K562 (cell line): Measurements from ENCODE around the gene USP44. TPM values are rescaled to one million over a fixed set of nuclear protein-coding genes. Genes with fewer than 3 reads are reported as not detected.

Experiments
- ATAC-seq: fragments of 200-7000 bp; cut with Tn5 transposase; 3 replicates; pipeline ENCODE4 v1.9.1; 2020; ENCODE audit warnings: moderate library complexity
- BruUV-seq: library from RNA; stranded (reverse); fragments of 400-500 nt; replicated peaks from 2 replicates; lab custom pipeline; 2021; lab: Mats Ljungman, UMichigan
- CTCF ChIA-PET: fragments of 300-600 bp; formaldehyde crosslinking; extraction: SDS; loops from one replicate; lab custom pipeline; 2021; ENCODE audit warnings: low intra/inter-chr PET ratio; lab: Yijun Ruan, JAX
- POLR2A ChIA-PET: fragments of 300-600, 350-650 bp; sonication (Branson Sonifier 250); formaldehyde crosslinking; extraction: SDS; loops from one replicate; lab custom pipeline; 2021; ENCODE audit warnings: antibody characterized with exemption, inconsistent platforms; lab: Yijun Ruan, JAX
- DNase-seq, 4 experiments: peaks; one replicate each; pipeline versions ENCODE4 v3.0.0 to v3.0.0-alpha.2; 2011 to 2018; ENCODE audit warnings: low spot score in 3 of 4, mixed read lengths in 3 of 4; ENCODE audit errors: extremely low read depth in 1 of 4
- FAIRE-seq: peaks from 2 replicates; lab custom pipeline; 2011; peaks lifted over from hg19 to GRCh38; lab: Jason Lieb, UNC
- H2AFZ ChIP-seq: 2 replicates; pipeline ENCODE4 v1.6.0; 2011; ENCODE audit warnings: low read depth, low read length, control low read depth, inconsistent platforms
- H3K27ac ChIP-seq: fragments of 200-600 bp; 3 replicates; pipeline ENCODE4 v1.8.0; 2011; ENCODE audit warnings: low read depth, mild to moderate bottlenecking, control low read depth, inconsistent platforms, low read length, moderate library complexity, mixed read lengths; ENCODE audit errors: extremely low read depth
- H3K27me3 ChIP-seq, 2 experiments: fragments of 300-600 bp in 1 of 2; 2 replicates in 1 of 2; 3 replicates in 1 of 2; pipeline versions ENCODE4 v1.6.0 to v1.8.0; 2011; ENCODE audit warnings: inconsistent platforms in 2 of 2, low read length in 2 of 2, mild to moderate bottlenecking in 1 of 2, mixed read lengths in 1 of 2, moderate library complexity in 1 of 2; ENCODE audit not compliant: control insufficient read depth in 2 of 2, insufficient read depth in 2 of 2
- H3K36me3 ChIP-seq: fragments of 300-600 bp; 3 replicates; pipeline ENCODE4 v1.8.0; 2011; ENCODE audit warnings: mild to moderate bottlenecking, low read length, inconsistent platforms; ENCODE audit not compliant: control insufficient read depth, insufficient read depth
- H3K4me1 ChIP-seq, 2 experiments: fragments of 200-600 bp in 1 of 2; replicated peaks in 1 of 2; 2 replicates in 1 of 2; 3 replicates in 1 of 2; pipeline versions ENCODE4 v1.5.1 to v1.8.0; 2011; ENCODE audit warnings: inconsistent platforms in 2 of 2, low read length in 2 of 2, mild to moderate bottlenecking in 1 of 2, mixed read lengths in 1 of 2, moderate library complexity in 1 of 2; ENCODE audit not compliant: control insufficient read depth in 2 of 2, insufficient read depth in 2 of 2
- H3K4me2 ChIP-seq: 2 replicates; pipeline ENCODE4 v1.6.1; 2011; ENCODE audit warnings: low read length, control low read depth, inconsistent platforms, mixed read lengths; ENCODE audit not compliant: insufficient read depth
- H3K4me3 ChIP-seq: fragments of 200-600 bp; sonication (generic), shearing (Covaris generic); 2 replicates; pipeline ENCODE4 v1.5.1; 2016; ENCODE audit warnings: control low read depth, inconsistent platforms
- H3K79me2 ChIP-seq: fragments of 200-600 bp; 3 replicates; pipeline ENCODE4 v1.8.0; 2011; ENCODE audit warnings: low read length, inconsistent platforms; ENCODE audit not compliant: control insufficient read depth, insufficient read depth
- H3K9ac ChIP-seq, 2 experiments: 2 replicates each; pipeline versions ENCODE4 v1.6.0 to v1.6.1; 2011; ENCODE audit warnings: low read depth in 2 of 2, low read length in 2 of 2, control low read depth in 1 of 2, inconsistent platforms in 1 of 2, mild to moderate bottlenecking in 1 of 2, mixed read lengths in 1 of 2; ENCODE audit not compliant: insufficient read depth in 1 of 2
- H3K9me1 ChIP-seq: one replicate; pipeline ENCODE4 v1.6.0; 2011; ENCODE audit warnings: inconsistent platforms, mild to moderate bottlenecking, low read length, moderate library complexity; ENCODE audit not compliant: control insufficient read depth, insufficient read depth
- H3K9me3 ChIP-seq: replicated peaks from 2 replicates; pipeline ENCODE4 v1.5.1; 2011; ENCODE audit warnings: low read depth, low read length, inconsistent platforms; ENCODE audit not compliant: control insufficient read depth, insufficient read depth
- H4K20me1 ChIP-seq: replicated peaks from 2 replicates; pipeline ENCODE4 v1.6.1; 2011; ENCODE audit warnings: low read length, inconsistent platforms, mixed read lengths; ENCODE audit not compliant: control insufficient read depth, insufficient read depth
- CHCHD3 ChIP-seq: fragments of 250-450 bp; sonication (Bioruptor Pico); IDR thresholded peaks from 2 replicates; pipeline ENCODE4 v2.1.2; 2022; ENCODE audit warnings: mild to moderate bottlenecking
- CUX1 ChIP-seq: fragments of 200-800 bp; sonication (Bioruptor generic); IDR thresholded peaks from 2 replicates; pipeline ENCODE4 v1.6.1; 2016; ENCODE audit warnings: missing genetic modification characterization, missing compliant biosample characterization
- IFI16 ChIP-seq: fragments of 250-450 bp; sonication (Bioruptor Pico); IDR thresholded peaks from 2 replicates; pipeline ENCODE4 v2.1.2; 2022; ENCODE audit warnings: mild to moderate bottlenecking, inconsistent platforms
- LCOR ChIP-seq: sonication (generic); formaldehyde crosslinking; IDR thresholded peaks from 2 replicates; pipeline ENCODE4 v1.8.0; 2022; ENCODE audit warnings: mild to moderate bottlenecking, missing genetic modification reagents
- PCBP2 ChIP-seq: fragments of 200-400 bp; formaldehyde crosslinking; IDR thresholded peaks from 2 replicates; pipeline ENCODE4 v1.6.1; 2018; ENCODE audit warnings: low read length, low read depth, mild to moderate bottlenecking, moderate library complexity; ENCODE audit not compliant: poor library complexity, severe bottlenecking
- RBFOX2 ChIP-seq: fragments of 200-400 bp; formaldehyde crosslinking; IDR thresholded peaks from 2 replicates; pipeline ENCODE4 v1.6.1; 2017; ENCODE audit warnings: low read depth, mild to moderate bottlenecking, low read length, moderate library complexity
- SMAD2 ChIP-seq: fragments of 150-350 bp; IDR thresholded peaks from 2 replicates; pipeline ENCODE4 v1.6.1; 2014; ENCODE audit warnings: low read depth, mild to moderate bottlenecking, low read length
- SMARCE1 ChIP-seq: fragments of 450-650 bp; IDR thresholded peaks from 2 replicates; pipeline ENCODE4 v1.7.1; 2016; ENCODE audit warnings: mild to moderate bottlenecking
- SOX6 ChIP-seq: fragments of 450-650 bp; IDR thresholded peaks from 2 replicates; pipeline ENCODE4 v1.6.1; 2014; ENCODE audit warnings: mild to moderate bottlenecking
- TBL1XR1 ChIP-seq, 2 experiments: IDR thresholded peaks; 2 replicates each; pipeline ENCODE4 v1.6.1; 2012; ENCODE audit warnings: improper control_type of control experiment in 2 of 2, low read length in 2 of 2, mild to moderate bottlenecking in 1 of 2
- ZBTB49 ChIP-seq: sonication (generic); formaldehyde crosslinking; IDR thresholded peaks from 2 replicates; pipeline ENCODE4 v1.8.0; 2022; ENCODE audit warnings: missing genetic modification reagents, mild to moderate bottlenecking, borderline replicate concordance
- ZC3H4 ChIP-seq: sonication (generic); formaldehyde crosslinking; IDR thresholded peaks from 2 replicates; pipeline ENCODE4 v1.9.0; 2021; ENCODE audit warnings: missing genetic modification reagents, borderline replicate concordance
- ZEB2 ChIP-seq: fragments of 450-650 bp; IDR thresholded peaks from 2 replicates; pipeline ENCODE4 v1.6.1; 2016
- ZNF133 ChIP-seq: fragments of 250-450 bp; sonication (Bioruptor Pico); IDR thresholded peaks from 2 replicates; pipeline ENCODE4 v1.4.0; 2020; ENCODE audit warnings: mild to moderate bottlenecking
- ZNF561 ChIP-seq: fragments of 450-650 bp; formaldehyde crosslinking; conservative IDR thresholded peaks from 2 replicates; pipeline ENCODE4 v1.4.0; 2020; ENCODE audit warnings: mild to moderate bottlenecking, moderate library complexity
- ZNF766 ChIP-seq: fragments of 200-800 bp; sonication (Bioruptor generic); conservative IDR thresholded peaks from 2 replicates; pipeline ENCODE4 v1.6.1; 2016; ENCODE audit warnings: missing genetic modification characterization, missing compliant biosample characterization
- WGBS: fragments of 100-300 bp; shearing (Covaris generic); methylation state at CpG from one replicate; pipeline ENCODE4 v1.1.6; 2016; ENCODE audit warnings: low coverage, mixed read lengths; ENCODE audit not compliant: insufficient coverage; ENCODE audit errors: missing lambda C conversion rate; 5-methylcytosine and 5-hydroxymethylcytosine counted together
- in situ Hi-C: fragments of 300-500 bp; cut with MboI; formaldehyde crosslinking; loops from 4 replicates; pipeline ENCODE4 v1.15.0; 2018; ENCODE audit warnings: inconsistent platforms, mixed read lengths
- intact Hi-C: fragments of 100-400 bp; cut with micrococcal nuclease; formaldehyde crosslinking; loops from 2 replicates; pipeline ENCODE4 v1.14.2; 2022
- polyA plus RNA-seq, 8 experiments: library from polyadenylated mRNA; depleted of rRNA in 4 of 8; stranded (reverse) in 5 of 8; unstranded in 3 of 8; fragments of >200 nt; fragmentation: Nextera tagmentation in 2 of 8; fragmentation: Illumina TruSeq in 1 of 8; extraction: Ambion mirVana in 2 of 8; extraction: Trizol in 1 of 8; gene quantifications; 2 replicates each; pipeline versions ENCODE4 v1.2.1 to v1.2.3, GENCODE V29; 2011 to 2014; ENCODE audit warnings: inconsistent platforms in 1 of 8, missing spikeins in 1 of 8
- total RNA-seq, 7 experiments: library from RNA; depleted of rRNA in 6 of 7; stranded (reverse); fragments of >200 nt in 6 of 7; fragmentation: Illumina TruSeq in 2 of 7; extraction: Trizol in 2 of 7; gene quantifications; 2 replicates each; pipeline versions ENCODE4 v1.2.1 to v1.2.3, GENCODE V29; 2011 to 2021; ENCODE audit warnings: low replicate concordance in 1 of 7
- TF ChIP-seq, protein P1 (sequence below): fragments of 250-450 bp; sonication (Bioruptor Pico); IDR thresholded peaks from 2 replicates; pipeline ENCODE4 v1.8.0; 2022; ENCODE audit warnings: moderate library complexity, mild to moderate bottlenecking, inconsistent platforms

The USP44 gene
- total and polyA plus RNA-seq, 9 of the 15 experiments (the other 6 are each of a cell fraction or from before 2014, with no cell fraction given): 2.1 to 5.7 (median 2.8) TPM

GRCh38 chr12:95470300-95470699, 81.0 kb downstream of the USP44 start:
- POLR2A ChIA-PET: no interaction called here
- ATAC-seq: no peak
- Histone ChIP-seq H3K4me3 (no peak overlapping the region), H3K4me1 (peaks cover 0 to 4% of the 10 kb centered on the region in 2 experiments; a peak in 1 of 5 replicates), H3K27ac (no peak overlapping the region), H3K9me1 (no peaks in the 10 kb centered on the region), H3K9ac (no peak overlapping the region), H3K36me3 (peaks cover 2% of the 10 kb centered on the region; the same call in 1 of the 3 replicates), H3K4me2 (no peak overlapping the region), H3K9me3 (no peaks in the 10 kb centered on the region), H4K20me1 (no peaks in the 10 kb centered on the region), H2AFZ (no peak overlapping the region), H3K79me2 (peaks cover 20% of the 10 kb centered on the region), H3K27me3 (no peaks in the 10 kb centered on the region)
- no TSS peak for BruUV-seq
- CTCF ChIA-PET: no interaction called here
- 73% methylated on average over 1 of the region's 1 CpG for WGBS
- intact Hi-C loops (loop anchor here (10.0 kb wide), 1 partner anchor 255 kb away; the partner anchor contains the start of genes FGD6 and VEZT), in situ Hi-C loops (no loop called here)
- FAIRE-seq: no peak
- DNase-seq: no peak
- TF ChIP-seq ZNF561 (no peak), CHCHD3 (no peak), LCOR (no peak), PCBP2 (no peak), ZEB2 (no peak), ZNF133 (CRISPR knock-in tag) (no peak), SMAD2 (no peak), ZBTB49 (CRISPR knock-in tag) (no peak), IFI16 (CRISPR knock-in tag) (no peak), SOX6 (no peak), ZNF766 (CRISPR knock-in tag) (no peak), TBL1XR1 (IDR thresholded peaks at IDR 0.05; ENCODE audit: low read length in 2 of 2) (no peak), ZC3H4 (CRISPR knock-in tag) (no peak), SMARCE1 (no peak), CUX1 (no peak), RBFOX2 (no peak)
- TF ChIP-seq, protein P1, sequence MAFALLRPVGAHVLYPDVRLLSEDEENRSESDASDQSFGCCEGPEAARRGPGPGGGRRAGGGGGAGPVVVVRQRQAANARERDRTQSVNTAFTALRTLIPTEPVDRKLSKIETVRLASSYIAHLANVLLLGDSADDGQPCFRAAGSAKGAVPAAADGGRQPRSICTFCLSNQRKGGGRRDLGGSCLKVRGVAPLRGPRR (CRISPR knock-in tag): no peak
